Stimulated activated naive CD4-positive, alpha-beta T cell treated with Interleukin-2 at 50 U/mL for 16 hours (primary cell): ENCODE measurements around the gene CCDC154.

ENCODE experiments used
- DNase-seq: peaks from one replicate; lab custom pipeline; 2025; lab: John Stamatoyannopoulos, UW

Gene CCDC154

DNA sequence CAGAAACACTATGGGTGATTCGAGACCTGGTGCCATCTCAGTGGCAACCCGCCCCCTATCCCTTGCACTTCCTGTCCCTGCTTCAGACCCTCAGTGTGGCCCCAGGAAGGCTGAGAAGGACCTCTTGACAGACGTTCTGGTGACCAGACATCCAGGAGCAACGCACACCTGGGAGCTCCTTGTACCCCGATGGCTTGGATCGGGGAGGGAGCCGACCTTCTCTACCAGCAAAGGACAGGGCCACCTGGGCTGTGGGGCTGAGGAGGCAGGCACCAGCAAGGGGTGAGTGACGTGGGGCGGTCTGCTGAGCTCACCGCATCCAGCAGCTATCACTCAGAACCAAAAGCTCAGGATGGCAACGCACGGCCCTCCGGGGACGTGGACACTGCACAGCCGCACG lies 57.0 kb downstream of the CCDC154 start:
- no peak for DNase-seq

- DNase-seq: no peak
Observed at GRCh38 chr16:1385232-1385631, 59.1 kb downstream of the CCDC154 start.
